DOHH2 (cell line): ENCODE results near the gene AQP7.

Experiments used
- H3F3A ChIP-seq: fragments of 200-600 bp; sonication (generic), shearing (Covaris generic); 2 replicates; pipeline ENCODE4 v1.6.0; 2016; ENCODE audit warnings: antibody characterized with exemption, mild to moderate bottlenecking; ENCODE audit not compliant: control insufficient read depth, insufficient read depth
- H3K27ac ChIP-seq: fragments of 200-600 bp; sonication (generic); 2 replicates; pipeline ENCODE4 v1.5.1; 2014; ENCODE audit warnings: low read depth, mild to moderate bottlenecking, low read length, moderate library complexity
- H3K27me3 ChIP-seq: fragments of 200-600 bp; sonication (generic); 2 replicates; pipeline ENCODE4 v1.6.1; 2014; ENCODE audit warnings: mild to moderate bottlenecking, low read length, mixed read lengths; ENCODE audit not compliant: control insufficient read depth
- H3K36me3 ChIP-seq: fragments of 200-600 bp; sonication (generic); 2 replicates; pipeline ENCODE4 v1.6.1; 2014; ENCODE audit warnings: mild to moderate bottlenecking, low read length, moderate library complexity, mixed read lengths; ENCODE audit not compliant: control insufficient read depth
- H3K4me1 ChIP-seq: fragments of 200-600 bp; sonication (generic); 2 replicates; pipeline ENCODE4 v1.6.1; 2014; ENCODE audit warnings: mild to moderate bottlenecking, low read length, mixed read lengths; ENCODE audit not compliant: control insufficient read depth
- H3K4me2 ChIP-seq: fragments of 200-600 bp; sonication (generic); 2 replicates; pipeline ENCODE4 v1.6.0; 2014; ENCODE audit warnings: mild to moderate bottlenecking, low read length, moderate library complexity
- H3K4me3 ChIP-seq: fragments of 200-600 bp; sonication (generic); 2 replicates; pipeline ENCODE4 v1.5.1; 2014; ENCODE audit warnings: mild to moderate bottlenecking, low read length, mixed read lengths
- H3K79me2 ChIP-seq: fragments of 200-600 bp; sonication (generic); 2 replicates; pipeline ENCODE4 v1.6.1; 2014; ENCODE audit warnings: mild to moderate bottlenecking, low read length, mixed read lengths; ENCODE audit not compliant: control insufficient read depth
- H3K9me2 ChIP-seq: fragments of 200-600 bp; sonication (generic); replicated peaks from 2 replicates; pipeline ENCODE4 v1.6.1; 2014; ENCODE audit warnings: mild to moderate bottlenecking, low read length, mixed read lengths; ENCODE audit not compliant: control insufficient read depth
- H3K9me3 ChIP-seq: fragments of 200-600 bp; sonication (generic); 2 replicates; pipeline ENCODE4 v1.6.1; 2014; ENCODE audit warnings: antibody characterized with exemption, low read length, mixed read lengths; ENCODE audit not compliant: control insufficient read depth, insufficient read depth
- H4K20me1 ChIP-seq: fragments of 200-600 bp; sonication (generic); 2 replicates; pipeline ENCODE4 v1.6.0; 2014; ENCODE audit warnings: low read depth, mild to moderate bottlenecking, antibody characterized with exemption, low read length, moderate library complexity; ENCODE audit not compliant: control insufficient read depth, insufficient read depth
- EZH2phosphoT487 ChIP-seq: fragments of 200-600 bp; sonication (generic); IDR thresholded peaks from 2 replicates; pipeline ENCODE4 v1.6.1; 2017; ENCODE audit warnings: borderline replicate concordance, mild to moderate bottlenecking, antibody characterized with exemption, low read length, moderate library complexity, mixed read lengths
- TF ChIP-seq, protein P1 (sequence below): fragments of 200-600 bp; sonication (generic); IDR thresholded peaks from one replicate; pipeline ENCODE4 v1.5.1; 2014; ENCODE audit warnings: antibody characterized with exemption, mild to moderate bottlenecking, low read depth, low read length; ENCODE audit not compliant: poor library complexity, severe bottlenecking

Gene AQP7

DNA sequence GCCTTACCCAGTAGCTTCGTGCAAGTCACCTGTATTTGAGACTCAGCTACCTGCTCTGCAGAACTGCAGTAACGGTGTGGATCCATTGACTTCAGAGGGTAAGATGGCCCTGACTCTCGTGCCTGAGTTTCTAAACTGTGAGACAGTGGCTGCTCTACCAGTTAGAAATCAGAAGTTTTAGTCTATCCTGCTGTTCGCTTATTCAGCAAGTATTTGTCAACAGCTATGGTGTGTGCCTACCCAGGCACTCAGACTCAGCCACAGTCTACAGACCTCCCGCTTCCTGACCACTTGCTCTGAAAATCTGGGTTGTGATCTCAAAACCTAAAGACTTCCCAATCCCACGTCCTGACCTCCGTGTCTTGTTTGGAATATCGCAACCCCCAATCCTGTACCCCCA, 31.5 kb upstream of the AQP7 start:
- TF ChIP-seq EZH2phosphoT487, result no peak
- TF ChIP-seq, protein P1, sequence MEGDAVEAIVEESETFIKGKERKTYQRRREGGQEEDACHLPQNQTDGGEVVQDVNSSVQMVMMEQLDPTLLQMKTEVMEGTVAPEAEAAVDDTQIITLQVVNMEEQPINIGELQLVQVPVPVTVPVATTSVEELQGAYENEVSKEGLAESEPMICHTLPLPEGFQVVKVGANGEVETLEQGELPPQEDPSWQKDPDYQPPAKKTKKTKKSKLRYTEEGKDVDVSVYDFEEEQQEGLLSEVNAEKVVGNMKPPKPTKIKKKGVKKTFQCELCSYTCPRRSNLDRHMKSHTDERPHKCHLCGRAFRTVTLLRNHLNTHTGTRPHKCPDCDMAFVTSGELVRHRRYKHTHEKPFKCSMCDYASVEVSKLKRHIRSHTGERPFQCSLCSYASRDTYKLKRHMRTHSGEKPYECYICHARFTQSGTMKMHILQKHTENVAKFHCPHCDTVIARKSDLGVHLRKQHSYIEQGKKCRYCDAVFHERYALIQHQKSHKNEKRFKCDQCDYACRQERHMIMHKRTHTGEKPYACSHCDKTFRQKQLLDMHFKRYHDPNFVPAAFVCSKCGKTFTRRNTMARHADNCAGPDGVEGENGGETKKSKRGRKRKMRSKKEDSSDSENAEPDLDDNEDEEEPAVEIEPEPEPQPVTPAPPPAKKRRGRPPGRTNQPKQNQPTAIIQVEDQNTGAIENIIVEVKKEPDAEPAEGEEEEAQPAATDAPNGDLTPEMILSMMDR, result no peak
- Histone ChIP-seq H3K9me2 (no peaks in the 10 kb centered on the region), H3K36me3 (no peaks in the 10 kb centered on the region), H3K9me3 (no peaks in the 10 kb centered on the region), H3K4me1 (no peaks in the 10 kb centered on the region), H4K20me1 (no peaks in the 10 kb centered on the region), H3K27ac (no peak overlapping the region), H3K79me2 (no peaks in the 10 kb centered on the region), H3K27me3 (no peaks in the 10 kb centered on the region), H3K4me2 (no peak overlapping the region), H3F3A (no peaks in the 10 kb centered on the region), H3K4me3 (no peak overlapping the region)

DNA sequence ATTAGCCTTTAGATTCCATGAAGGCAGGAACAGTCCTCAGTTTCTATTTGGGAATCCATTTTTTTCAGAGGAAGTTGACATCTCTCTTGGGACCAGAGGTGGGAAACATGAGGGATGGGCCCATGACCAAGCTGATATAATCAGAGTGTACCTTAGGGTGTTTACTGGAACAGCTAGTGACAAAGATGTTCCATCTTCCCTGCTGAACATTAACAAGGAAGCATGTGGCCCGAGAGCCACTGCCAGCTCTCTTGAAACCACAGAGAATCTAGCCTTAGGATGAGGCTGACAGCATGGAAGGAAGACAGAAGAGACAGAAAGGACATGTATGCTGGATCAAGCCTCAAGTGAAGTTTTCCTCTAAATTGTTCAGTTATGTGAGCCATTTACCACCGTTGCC, 29.1 kb upstream of the AQP7 start:
- Histone ChIP-seq H3K27me3 (no peaks in the 10 kb centered on the region), H4K20me1 (no peaks in the 10 kb centered on the region), H3K9me3 (no peaks in the 10 kb centered on the region), H3K4me2 (no peak overlapping the region), H3K9me2 (no peaks in the 10 kb centered on the region), H3K27ac (no peak overlapping the region), H3K4me1 (no peaks in the 10 kb centered on the region), H3K79me2 (no peaks in the 10 kb centered on the region), H3K36me3 (no peaks in the 10 kb centered on the region), H3F3A (no peaks in the 10 kb centered on the region), H3K4me3 (no peak overlapping the region)
- no peak for TF ChIP-seq EZH2phosphoT487
- TF ChIP-seq, protein P1, result no peak

DNA sequence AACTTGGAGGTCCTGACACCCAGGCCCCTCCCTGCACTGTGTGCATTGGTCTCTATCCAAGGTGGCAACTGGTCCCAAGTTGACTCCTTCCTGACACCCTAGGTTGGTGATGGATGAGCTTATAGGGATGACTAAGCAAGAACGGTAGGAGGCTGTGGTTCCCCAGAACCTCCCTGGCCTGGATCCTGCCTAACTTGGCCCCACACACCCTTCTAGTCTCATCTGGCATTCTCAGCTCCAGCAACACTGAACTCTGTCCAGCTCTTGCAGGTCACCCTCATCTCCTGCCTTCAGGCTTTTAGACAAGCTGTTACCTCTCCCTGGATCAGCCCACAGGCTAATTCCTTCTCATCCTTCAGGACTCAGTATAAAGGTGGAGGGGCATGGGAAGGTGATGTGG, 28.6 kb upstream of the AQP7 start:
- Histone ChIP-seq H3K79me2 (no peaks in the 10 kb centered on the region), H4K20me1 (no peaks in the 10 kb centered on the region), H3K4me3 (no peak overlapping the region), H3K36me3 (no peaks in the 10 kb centered on the region), H3K4me2 (no peak overlapping the region), H3K27me3 (no peaks in the 10 kb centered on the region), H3K27ac (no peak overlapping the region), H3K9me2 (no peaks in the 10 kb centered on the region), H3F3A (no peaks in the 10 kb centered on the region), H3K4me1 (no peaks in the 10 kb centered on the region), H3K9me3 (no peaks in the 10 kb centered on the region)
- TF ChIP-seq EZH2phosphoT487, result no peak
- TF ChIP-seq, protein P1, result no peak
